GM10266 (cell line): ENCODE results near the gene RPL22.
A peak's percentile ranks its signal among the peaks of the same experiment; 100 is the strongest.
"Not testable (repeated sequence)": the region's sequence is repeated elsewhere in the genome, so short reads cannot be mapped to it uniquely, and the experiment has no call there.

ENCODE experiments used
- DNase-seq: peaks from one replicate; pipeline ENCODE4 v3.0.0; 2012; ENCODE audit errors: extremely low spot score
- TF ChIP-seq, protein P1 (sequence below): IDR thresholded peaks from 2 replicates; pipeline ENCODE4 v1.5.1; 2012; ENCODE audit warnings: mild to moderate bottlenecking, low read depth; ENCODE audit not compliant: control insufficient read depth, insufficient read depth; ENCODE audit errors: missing control alignments

RPL22 gene

DNA sequence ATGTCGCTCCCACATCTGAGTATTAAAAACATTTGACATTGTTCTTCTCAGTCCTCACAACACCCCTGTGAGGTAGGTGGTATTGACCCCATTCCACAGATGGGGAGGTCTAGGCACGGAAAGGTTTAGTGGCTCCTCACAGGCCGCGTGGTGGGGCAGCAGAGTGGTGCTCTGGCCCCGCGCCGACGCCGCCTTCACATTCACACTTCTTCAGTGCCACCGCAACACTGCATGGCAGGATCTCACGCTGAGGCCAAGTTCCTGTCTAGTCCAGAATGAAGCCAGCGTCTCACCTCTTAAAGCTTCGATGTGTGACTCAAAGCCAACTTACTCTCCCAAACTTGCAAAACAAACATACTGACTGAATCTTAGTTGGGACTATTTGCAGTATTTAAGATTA, 24.2 kb upstream of the RPL22 start:
- TF ChIP-seq, protein P1, sequence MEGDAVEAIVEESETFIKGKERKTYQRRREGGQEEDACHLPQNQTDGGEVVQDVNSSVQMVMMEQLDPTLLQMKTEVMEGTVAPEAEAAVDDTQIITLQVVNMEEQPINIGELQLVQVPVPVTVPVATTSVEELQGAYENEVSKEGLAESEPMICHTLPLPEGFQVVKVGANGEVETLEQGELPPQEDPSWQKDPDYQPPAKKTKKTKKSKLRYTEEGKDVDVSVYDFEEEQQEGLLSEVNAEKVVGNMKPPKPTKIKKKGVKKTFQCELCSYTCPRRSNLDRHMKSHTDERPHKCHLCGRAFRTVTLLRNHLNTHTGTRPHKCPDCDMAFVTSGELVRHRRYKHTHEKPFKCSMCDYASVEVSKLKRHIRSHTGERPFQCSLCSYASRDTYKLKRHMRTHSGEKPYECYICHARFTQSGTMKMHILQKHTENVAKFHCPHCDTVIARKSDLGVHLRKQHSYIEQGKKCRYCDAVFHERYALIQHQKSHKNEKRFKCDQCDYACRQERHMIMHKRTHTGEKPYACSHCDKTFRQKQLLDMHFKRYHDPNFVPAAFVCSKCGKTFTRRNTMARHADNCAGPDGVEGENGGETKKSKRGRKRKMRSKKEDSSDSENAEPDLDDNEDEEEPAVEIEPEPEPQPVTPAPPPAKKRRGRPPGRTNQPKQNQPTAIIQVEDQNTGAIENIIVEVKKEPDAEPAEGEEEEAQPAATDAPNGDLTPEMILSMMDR, result no peak
- no peak for DNase-seq

DNA sequence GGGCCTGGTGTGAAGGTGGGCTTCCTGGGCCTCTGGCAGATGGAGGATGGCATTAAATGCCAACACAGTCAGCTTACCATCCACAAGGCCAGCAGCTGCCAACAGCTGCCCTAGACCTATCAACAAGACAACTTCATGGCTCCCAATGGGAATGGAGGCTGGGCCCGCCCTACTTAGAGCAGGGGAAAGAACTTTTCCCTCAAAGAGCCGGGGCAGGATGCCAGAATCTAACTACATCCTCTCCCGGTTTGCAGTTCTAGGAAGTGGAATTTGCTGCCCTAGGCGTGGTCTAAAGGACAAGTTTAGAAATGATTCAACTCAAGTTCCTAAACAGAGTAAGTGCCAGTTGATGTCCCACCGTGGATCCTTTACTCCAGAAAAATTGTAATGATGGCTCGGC, 23.2 kb upstream of the RPL22 start:
- no peak for DNase-seq
- TF ChIP-seq, protein P1, result no peak

DNA sequence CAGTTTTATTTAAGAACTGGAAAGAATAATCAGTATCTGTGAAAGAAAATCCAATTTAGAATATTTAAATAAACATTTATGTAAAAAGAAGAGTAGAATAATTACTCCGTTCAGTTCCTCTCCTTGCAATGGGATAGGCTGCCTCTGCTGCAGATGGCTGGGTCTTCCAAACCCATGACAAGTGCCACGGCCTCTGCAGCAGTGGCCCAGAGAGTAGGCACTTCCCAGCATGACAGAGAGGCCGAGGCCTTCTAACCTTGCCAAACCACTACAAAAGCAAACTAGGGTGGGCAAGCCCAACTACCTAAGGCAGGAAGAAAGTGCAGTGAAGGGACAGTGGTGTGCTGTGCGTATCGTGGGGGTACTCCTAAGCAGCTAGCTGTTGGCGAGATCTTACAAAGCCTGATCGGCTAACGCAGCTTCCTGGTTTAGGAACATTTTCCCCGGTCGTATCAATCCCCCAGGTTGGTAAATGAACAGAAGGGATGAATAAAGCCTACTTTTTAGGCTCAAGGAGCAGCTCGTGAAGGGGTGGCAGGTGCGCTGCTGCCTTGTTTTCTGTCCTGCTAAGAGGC, 21.9 kb upstream of the RPL22 start:
- TF ChIP-seq, protein P1, result no peak
- no peak for DNase-seq

DNA sequence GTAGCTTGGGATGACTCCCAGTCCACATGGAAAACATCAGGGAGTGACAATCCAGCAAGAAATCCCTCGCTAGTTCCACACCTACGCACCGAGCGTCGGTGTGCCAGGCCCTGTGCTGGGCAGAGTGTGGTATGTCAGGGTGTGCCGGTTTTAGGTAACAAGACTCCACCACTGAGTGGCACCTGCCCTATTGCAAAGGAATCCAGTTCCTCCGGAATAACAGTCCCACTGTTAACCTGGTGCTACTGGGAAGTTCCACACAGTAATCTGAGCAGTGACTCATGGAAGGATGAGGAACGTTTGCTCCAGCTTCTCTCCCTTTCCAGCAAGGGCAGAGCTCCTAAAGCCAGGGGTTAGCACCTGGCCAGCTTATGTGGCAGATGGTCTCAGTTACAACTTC, 20.8 kb upstream of the RPL22 start:
- DNase-seq, result no peak
- TF ChIP-seq, protein P1, result no peak

DNA sequence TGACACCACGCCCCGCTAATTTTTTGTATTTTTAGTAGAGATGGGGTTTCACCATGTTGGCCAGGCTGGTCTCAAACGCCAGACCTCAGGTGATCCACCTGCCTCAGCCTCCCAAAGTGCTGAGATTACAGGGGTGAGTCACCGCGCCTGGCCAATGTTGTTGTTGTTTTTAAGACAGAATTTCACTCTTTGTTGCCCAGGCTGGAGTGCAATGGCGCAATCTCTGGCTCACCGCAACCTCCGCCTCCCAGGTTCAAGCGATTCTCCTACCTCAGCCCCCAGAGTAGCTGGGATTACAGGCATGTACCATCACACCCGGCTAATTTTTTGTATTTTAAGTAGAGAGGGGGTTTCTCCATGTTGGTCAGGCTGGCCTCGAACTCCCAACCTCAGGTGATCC, 20.2 kb upstream of the RPL22 start:
- not testable (repeated sequence) for DNase-seq

DNA sequence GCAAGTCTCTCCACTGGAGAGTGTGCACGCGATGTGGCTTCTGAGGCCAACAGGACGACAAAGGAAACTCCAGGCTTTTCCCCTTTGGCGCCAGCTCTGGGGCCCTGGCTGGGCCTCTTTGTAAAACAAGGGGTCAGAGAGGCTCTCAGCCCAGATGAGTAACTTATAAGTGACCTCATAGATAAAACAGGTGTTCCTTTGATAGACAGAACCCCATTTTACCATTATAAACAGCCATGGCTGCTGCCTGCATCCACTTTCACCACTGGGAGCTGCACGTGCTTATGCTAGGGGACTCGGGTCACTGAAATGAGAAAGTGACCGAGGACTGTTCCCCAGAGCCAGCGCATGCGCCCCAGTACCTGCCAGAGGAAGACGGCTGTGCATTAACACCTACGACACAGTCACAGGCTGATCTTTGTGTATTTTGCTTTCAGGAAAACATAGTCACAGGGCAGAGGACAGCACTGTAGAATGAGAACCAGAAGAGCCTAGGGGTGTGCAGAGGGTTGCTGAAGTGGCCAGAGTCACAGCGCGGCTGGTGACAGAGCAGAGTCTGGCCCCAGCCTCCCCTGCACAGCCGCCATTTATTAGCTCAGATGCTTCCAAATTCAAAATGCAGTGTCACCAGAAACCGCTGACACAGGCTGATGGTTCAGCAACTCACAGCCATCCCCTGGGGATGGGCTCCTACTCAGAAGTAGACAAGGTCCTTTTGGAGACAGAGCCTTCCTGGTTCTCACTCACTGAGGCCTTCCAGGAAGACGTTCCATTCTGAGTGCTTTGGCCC, 19.2 kb upstream of the RPL22 start:
- TF ChIP-seq, protein P1, result no peak
- no peak for DNase-seq

DNA sequence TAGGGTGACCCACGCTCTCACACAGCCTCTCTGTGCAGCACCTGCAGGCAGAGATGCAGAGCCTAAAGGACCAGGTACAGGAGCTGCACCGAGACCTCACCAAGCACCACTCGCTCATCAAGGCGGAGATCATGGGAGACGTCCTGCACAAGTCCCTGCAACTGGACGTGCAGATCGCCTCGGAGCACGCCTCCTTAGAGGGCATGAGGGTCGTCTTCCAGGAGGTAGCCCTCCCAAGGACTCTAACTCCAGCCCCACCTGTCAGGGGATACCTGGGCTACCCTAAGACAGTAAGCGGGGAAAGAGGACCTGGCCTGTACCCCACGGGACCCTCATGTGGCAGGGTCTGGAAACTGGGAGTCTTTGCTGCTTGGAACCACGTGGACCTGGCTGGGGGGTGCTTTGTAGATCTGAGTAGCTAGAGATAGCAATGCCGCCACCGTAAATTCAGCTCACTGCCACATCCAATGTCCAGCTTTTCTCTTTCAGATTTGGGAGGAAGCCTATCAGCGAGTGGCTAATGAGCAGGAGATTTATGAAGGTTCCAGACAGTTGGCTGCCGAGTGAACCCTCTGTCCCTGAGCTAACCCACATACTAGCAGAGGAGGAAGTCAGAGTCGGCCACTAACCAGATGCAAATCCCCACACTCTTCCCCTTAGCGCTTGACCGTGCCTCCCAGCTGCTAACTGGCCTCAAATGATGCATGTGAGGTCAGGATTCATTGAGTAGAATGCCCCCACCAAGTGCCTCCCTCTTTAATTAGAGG, 13.0 kb upstream of the RPL22 start:
- TF ChIP-seq, protein P1, result no peak
- peak; percentile 46 for DNase-seq
